ENCODE results near the gene MYL3. TPM values are rescaled to one million over a fixed set of nuclear protein-coding genes. Genes with fewer than 3 reads are reported as not detected.

Gene MYL3
- total RNA-seq, 1 donor from 2014 or later, result 3.3 TPM

DNA sequence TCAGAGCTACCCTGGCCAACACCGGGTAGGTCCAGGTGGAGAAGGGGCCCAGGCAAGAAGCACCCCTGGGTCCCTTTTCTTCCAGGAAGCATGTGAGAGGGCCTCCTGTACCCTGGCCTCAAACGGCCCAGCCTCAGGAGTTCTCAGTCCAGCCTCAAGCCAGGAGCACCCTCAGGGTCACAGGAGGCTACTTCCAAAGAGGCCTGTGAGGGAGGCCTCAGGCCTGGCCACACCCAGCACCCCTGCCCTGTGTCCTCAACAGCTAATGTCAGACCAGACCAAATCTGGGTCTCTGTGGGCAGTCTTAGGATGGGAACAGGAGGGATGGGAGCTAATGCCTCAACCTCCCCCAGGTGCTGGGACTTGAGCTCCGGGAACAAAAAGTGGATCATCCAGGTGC, 37.8 kb upstream of the MYL3 start:
- DNase-seq (ENCODE audit: low spot score), result no peak
- no peak for ATAC-seq
- intact Hi-C loops (cut with DNase I), result no loop called here

DNA sequence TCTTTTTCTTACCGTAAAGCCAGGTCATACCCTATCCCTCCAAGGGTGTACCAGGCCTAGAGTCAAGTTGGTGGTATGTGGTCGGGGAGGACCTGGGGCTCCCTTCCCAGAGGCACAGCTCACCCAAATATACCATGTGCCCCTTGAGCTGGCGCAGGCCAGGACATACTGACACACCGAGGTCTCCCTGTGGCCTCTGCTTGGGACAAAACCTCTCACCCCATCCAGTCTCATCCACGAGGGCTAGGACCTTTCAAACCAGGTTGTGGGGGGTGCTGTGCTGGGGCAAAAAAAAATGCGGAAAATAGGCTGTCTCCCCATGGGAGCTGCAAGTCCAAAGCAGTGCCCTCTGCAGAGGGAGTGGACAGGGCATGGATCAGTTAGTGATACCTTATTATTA, 37.1 kb upstream of the MYL3 start:
- no peak for ATAC-seq
- no peak for DNase-seq (ENCODE audit: low spot score)
- intact Hi-C loops (cut with DNase I), result no loop called here

- ATAC-seq (peak; percentile 52), DNase-seq (ENCODE audit: low spot score) (no peak)
- intact Hi-C loops (cut with DNase I), result no loop called here
Measured at GRCh38 chr3:46900007-46900292, 36.7 kb upstream of the MYL3 start.

GRCh38 chr3:46899151-46900006, 36.1 kb upstream of the MYL3 start:
- ATAC-seq (no peak), DNase-seq (ENCODE audit: low spot score) (no peak)
- intact Hi-C loops (cut with DNase I), result loop anchor here (5.0 kb wide), 1 partner anchor 197 kb away; the partner anchor contains the start of gene TMIE

DNA sequence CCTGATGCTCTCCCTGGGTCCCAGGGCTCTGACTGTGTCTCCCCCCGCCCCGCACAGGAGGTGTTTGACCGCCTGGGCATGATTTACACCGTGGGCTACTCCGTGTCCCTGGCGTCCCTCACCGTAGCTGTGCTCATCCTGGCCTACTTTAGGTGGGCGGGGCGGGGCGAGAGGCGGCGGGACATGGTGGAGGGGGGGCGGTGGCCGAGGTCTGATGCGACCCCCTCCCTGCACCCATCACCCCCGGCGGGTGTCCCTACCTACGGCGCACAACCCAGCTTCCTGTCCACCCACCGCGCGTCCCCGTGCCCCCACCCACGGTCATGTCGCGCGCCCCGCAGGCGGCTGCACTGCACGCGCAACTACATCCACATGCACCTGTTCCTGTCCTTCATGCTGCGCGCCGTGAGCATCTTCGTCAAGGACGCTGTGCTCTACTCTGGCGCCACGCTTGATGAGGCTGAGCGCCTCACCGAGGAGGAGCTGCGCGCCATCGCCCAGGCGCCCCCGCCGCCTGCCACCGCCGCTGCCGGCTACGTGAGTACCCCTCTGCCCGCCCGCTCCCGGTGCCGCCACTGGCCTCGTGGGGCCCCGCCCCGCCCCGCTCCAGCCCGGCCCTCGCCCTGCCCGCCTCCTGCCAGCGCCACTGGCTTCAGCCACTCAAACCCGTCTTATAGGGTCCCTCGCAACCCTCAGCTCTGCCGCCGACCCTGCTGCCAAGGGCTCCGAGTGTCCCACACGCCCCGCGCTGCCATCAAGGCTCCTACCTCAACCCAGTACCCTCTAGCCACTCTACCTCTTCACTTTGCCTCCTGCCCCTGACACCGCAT, 35.3 kb upstream of the MYL3 start:
- intact Hi-C loops (cut with DNase I), result loop anchor here (5.0 kb wide), 1 partner anchor 196 kb away; the partner anchor contains the start of gene TMIE
- DNase-seq (ENCODE audit: low spot score), result no peak

DNA sequence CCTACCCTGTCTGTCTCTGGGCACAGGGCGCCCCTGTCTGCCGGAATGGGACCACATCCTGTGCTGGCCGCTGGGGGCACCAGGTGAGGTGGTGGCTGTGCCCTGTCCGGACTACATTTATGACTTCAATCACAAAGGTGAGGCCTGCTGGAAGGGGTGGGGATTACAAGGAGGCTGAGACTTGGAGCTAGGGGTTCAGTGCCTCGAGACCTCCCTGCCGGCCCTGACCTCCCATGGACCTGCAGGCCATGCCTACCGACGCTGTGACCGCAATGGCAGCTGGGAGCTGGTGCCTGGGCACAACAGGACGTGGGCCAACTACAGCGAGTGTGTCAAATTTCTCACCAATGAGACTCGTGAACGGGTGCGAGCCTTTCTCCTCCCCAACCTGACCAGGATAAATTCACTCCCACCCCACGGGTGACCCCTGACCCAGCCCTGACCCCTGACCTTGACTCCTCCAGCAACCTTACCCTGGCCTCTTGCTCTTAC, 34.6 kb upstream of the MYL3 start:
- intact Hi-C loops (cut with DNase I), result loop anchor here (5.0 kb wide), 1 partner anchor 196 kb away; the partner anchor contains the start of gene TMIE
- no peak for ATAC-seq
- DNase-seq (ENCODE audit: low spot score), result no peak

More for the DNA sequence above, 35.3 kb upstream of the MYL3 start:
- ATAC-seq, result no peak

GRCh38 chr3:46897031-46897430, 33.8 kb upstream of the MYL3 start:
- intact Hi-C loops (cut with DNase I), result loop anchor here (5.0 kb wide), 1 partner anchor 195 kb away; the partner anchor contains the start of gene TMIE
- DNase-seq (ENCODE audit: low spot score) (no peak), ATAC-seq (no peak)

DNA sequence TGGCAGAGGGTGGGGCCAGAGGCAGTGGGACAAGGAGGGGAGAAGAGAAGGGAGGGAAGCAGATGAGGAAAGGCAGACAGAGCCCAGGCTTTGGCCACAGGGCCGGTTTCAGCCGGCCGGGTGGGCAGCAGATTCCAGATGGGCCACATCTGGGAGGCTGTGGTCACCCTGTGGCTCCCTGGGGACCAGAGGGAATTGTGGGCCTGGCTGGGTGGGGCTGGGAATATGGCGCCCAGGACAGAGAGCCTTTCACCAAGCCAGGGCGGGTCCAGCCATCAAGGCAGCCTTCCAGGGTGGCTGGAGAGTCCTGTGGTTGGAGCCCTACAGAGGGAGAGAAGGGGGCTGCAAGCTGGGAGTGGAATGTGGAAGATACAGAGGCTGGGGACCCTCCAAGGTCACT, 33.1 kb upstream of the MYL3 start:
- DNase-seq (ENCODE audit: low spot score) (no peak), ATAC-seq (no peak)
- intact Hi-C loops (cut with DNase I), result loop anchor here (5.0 kb wide), 1 partner anchor 194 kb away; the partner anchor contains the start of gene TMIE

- ATAC-seq (no peak), DNase-seq (ENCODE audit: low spot score) (no peak)
- intact Hi-C loops (cut with DNase I), result loop anchor here (5.0 kb wide), 1 partner anchor 193 kb away; the partner anchor contains the start of gene TMIE
Measured at GRCh38 chr3:46895761-46896160, 32.5 kb upstream of the MYL3 start.

GRCh38 chr3:46895204-46895660, 32.0 kb upstream of the MYL3 start:
- intact Hi-C loops (cut with DNase I), result loop anchor here (5.0 kb wide), 1 partner anchor 193 kb away; the partner anchor contains the start of gene TMIE
- peak; percentile 63 for ATAC-seq
- peak; percentile 86 for DNase-seq (ENCODE audit: low spot score)

DNA sequence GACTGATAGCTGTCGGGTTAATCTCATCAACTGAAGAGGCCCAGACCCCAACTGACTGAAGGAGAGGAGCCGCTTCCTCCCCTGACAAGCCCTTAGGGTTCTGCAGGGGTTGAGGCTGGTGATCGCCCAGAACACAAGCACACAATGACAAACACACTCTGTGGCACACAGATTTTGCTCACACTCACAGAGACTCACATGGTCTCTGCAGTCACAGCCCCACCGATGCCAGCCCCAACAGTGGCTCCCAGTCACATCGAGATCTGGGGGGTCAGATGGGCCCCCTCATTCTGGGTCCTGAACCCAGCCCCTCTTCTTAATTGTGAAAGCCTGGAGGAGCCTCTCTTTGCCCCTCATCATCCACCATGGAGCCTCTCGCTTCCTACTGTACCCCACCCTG, 31.0 kb upstream of the MYL3 start:
- ATAC-seq, result no peak
- DNase-seq (ENCODE audit: low spot score), result no peak
- intact Hi-C loops (cut with DNase I), result no loop called here

GRCh38 chr3:46893763-46894162, 30.5 kb upstream of the MYL3 start:
- DNase-seq (ENCODE audit: low spot score) (no peak), ATAC-seq (no peak)
- intact Hi-C loops (cut with DNase I), result no loop called here

- intact Hi-C loops (cut with DNase I), result no loop called here
- ATAC-seq, result no peak
- DNase-seq (ENCODE audit: low spot score), result no peak
Measured at GRCh38 chr3:46893146-46893748, 30.0 kb upstream of the MYL3 start.

GRCh38 chr3:46892285-46893145, 29.3 kb upstream of the MYL3 start:
- peak; percentile 83 for DNase-seq (ENCODE audit: low spot score)
- peak; percentile 80 for ATAC-seq
- intact Hi-C loops (cut with DNase I), result no loop called here

DNA sequence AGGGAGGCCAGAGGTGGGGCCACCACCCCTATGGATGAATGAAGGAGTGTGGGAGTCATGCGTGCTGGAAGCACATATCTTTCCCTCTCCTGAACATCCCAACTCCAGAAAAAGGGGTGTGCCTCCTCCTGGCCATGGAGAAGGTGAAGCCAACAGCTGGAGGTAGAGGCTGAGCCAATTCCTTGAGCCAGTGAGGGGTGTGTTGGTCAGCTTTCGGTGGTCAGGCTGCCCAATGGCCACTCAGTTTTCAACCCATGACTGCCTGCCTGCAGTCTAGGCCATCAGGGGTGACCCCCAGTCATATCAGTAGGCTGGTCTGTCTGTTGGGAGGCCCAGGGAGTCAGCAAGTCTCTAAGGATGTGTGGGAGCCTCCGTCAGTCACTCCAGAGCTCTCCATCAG, 27.9 kb upstream of the MYL3 start:
- ATAC-seq, result no peak
- intact Hi-C loops (cut with DNase I), result no loop called here
- no peak for DNase-seq (ENCODE audit: low spot score)

DNA sequence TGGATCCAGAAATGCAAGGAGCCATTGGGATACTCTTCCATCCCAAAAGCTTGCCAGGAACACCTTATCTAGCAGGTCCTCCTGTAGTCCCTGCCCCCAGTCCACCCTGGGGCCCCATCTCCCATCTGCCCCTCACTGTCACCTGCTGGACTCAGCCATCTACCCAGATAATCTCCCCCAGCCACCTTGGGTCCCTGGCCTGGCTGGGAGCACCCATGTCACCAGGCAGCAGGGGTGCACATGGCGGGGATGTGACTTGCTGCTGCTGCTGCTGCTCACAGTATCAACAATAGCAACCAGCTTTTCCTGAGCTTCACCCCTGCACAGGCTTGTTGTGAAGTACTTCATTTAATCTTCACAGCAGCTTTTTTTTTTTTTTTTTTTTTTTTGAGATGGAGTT, 26.9 kb upstream of the MYL3 start:
- DNase-seq (ENCODE audit: low spot score) (no peak), ATAC-seq (no peak)
- intact Hi-C loops (cut with DNase I), result no loop called here

DNA sequence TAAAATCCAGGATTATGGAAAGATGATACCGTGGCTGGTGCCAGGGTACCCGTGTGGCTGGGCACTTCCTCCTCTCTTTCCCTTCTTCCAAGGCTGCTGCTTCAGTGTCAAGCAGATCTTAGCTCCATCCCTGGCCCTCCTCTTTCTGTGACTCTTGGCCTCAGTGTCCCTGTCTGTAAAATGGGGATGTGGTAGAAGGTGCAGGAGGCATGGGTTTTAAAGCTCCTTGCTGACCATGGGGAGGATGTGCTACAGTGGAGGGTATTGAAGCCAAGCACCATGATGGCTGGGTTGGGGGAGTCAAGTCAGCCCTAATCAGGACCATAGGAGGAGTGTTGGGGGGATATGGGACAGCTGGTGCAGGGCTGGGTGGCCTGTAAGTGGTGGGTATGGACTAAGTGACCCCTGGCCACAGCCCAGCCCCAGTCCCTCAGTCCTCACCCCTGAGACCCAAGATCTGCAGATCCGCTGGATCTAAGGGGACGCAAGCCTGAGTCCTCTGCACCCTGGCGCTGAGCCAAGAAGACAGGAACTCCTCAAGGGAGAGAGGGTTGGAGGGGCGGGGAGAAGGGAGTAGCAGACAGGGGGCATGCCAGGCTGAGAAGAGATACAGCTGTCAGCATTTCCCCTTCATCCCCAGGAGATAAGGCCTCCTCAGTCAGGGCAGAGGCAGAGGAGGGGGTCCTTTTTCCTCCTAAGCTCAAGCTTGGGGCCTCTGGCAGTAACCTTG, 26.3 kb upstream of the MYL3 start:
- DNase-seq (ENCODE audit: low spot score) (no peak), ATAC-seq (no peak)
- intact Hi-C loops (cut with DNase I), result no loop called here

DNA sequence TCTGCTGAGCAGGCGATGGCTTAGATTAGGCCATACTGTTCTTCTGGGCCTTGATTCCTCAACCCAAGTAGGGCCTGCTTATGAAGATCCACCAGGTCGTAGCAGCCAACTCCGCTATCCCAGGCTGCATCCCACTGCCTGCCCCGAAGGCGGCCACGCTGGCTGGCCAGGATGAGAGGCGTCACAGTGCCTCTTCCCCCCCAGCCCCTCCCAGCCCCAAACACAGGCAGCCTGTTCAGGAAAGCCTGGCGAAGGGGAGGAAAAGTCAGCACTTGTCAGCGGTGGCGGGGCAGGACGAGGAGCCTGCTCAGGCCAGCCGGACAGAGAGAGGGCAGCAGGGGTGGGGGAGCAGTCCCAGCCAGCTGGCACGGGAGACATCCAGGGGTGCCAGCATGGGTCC, 25.5 kb upstream of the MYL3 start:
- intact Hi-C loops (cut with DNase I), result no loop called here
- DNase-seq (ENCODE audit: low spot score) (no peak), ATAC-seq (no peak)
